ENCODE measurements around the gene ACTR8. TPM values are rescaled to one million over a fixed set of nuclear protein-coding genes. Genes with fewer than 3 reads are reported as not detected.

Gene ACTR8
- total and polyA plus RNA-seq, 10 donors, result 10.5 to 33.7 (median 22.9) TPM

DNA sequence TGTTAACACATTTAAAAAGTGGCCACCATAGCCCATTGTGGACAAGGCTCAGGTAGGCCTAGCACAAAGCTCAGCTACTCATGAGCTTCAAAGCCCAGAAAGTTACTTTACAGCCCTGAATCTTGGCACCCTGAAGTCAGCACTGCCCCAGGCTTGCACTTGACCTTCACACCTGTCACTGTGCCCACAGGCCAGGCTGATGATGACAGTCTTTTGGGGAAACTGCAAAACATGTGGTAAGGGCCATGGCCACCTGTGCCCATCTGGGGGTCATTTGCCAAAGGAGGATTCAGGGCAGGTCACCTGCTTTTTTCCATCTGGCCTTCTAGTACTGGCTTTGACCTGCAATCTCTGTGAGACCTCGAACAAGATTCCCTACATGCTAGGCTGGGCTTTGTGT, 46.7 kb downstream of the ACTR8 start:
- Histone ChIP-seq H3K4me3 (no peak overlapping the region), H3K36me3 (no peaks in the 10 kb centered on the region), H3K27me3 (replicated peaks in 1 of 7) (no peaks in the 10 kb centered on the region), H3K9me3 (no peaks in the 10 kb centered on the region), H3K4me1 (peaks cover 0 to 6% (median 0%) of the 10 kb centered on the region in 6 donors), H3K27ac (no peak overlapping the region)
- DNase-seq, result no peak
- TF ChIP-seq, protein P1, sequence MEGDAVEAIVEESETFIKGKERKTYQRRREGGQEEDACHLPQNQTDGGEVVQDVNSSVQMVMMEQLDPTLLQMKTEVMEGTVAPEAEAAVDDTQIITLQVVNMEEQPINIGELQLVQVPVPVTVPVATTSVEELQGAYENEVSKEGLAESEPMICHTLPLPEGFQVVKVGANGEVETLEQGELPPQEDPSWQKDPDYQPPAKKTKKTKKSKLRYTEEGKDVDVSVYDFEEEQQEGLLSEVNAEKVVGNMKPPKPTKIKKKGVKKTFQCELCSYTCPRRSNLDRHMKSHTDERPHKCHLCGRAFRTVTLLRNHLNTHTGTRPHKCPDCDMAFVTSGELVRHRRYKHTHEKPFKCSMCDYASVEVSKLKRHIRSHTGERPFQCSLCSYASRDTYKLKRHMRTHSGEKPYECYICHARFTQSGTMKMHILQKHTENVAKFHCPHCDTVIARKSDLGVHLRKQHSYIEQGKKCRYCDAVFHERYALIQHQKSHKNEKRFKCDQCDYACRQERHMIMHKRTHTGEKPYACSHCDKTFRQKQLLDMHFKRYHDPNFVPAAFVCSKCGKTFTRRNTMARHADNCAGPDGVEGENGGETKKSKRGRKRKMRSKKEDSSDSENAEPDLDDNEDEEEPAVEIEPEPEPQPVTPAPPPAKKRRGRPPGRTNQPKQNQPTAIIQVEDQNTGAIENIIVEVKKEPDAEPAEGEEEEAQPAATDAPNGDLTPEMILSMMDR (IDR thresholded peaks at IDR 0.05 in 8 of 11, conservative IDR thresholded peaks at IDR 0.05 in 3 of 11), result no peak
- TF ChIP-seq POLR2A (IDR thresholded peaks at IDR 0.05) (no peak), POLR2AphosphoS5 (IDR thresholded peaks at IDR 0.05) (no peak)
- 58 to 87% (median 80%) methylated on average over 1 of the region's 1 CpG for WGBS, 5 donors
- intact Hi-C loops (cut with DNase I; ENCODE audit: low total_unique reads), result no loop called here

DNA sequence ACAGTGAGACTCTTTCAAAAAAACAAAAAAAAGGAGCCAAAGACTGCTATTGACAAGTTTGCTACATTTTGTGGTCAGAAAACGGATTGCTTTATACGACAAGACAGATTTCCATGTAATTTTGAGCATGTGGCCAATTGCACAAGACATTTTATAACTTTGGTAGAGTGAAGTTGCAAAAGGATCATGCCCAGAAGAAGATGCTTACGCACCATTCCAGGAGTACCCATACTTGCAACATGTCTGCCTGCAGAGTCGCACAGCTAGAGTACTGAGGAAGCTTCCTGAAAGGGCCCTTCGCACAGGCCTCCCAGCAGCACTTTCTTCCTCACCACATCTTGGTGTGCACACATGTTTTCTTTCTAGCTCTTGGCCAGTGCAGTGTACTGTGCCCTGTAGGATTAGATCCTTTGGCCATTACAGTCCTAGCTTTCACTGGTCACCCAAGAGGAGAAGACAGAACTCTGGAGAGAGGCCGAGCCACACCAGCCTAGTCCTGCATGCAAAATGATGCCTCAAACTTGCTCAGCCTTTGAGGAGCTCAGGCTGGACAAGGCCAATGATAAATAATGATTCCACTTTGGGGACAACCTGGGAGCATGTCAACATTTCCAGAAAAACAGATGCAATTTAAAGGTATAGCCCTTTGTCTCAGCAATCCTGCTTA, 47.4 kb downstream of the ACTR8 start:
- H3K27ac ChIP-seq, result peak overlapping the region in 1 of 8 donors; percentile 17
- intact Hi-C loops (cut with DNase I; ENCODE audit: low total_unique reads), result no loop called here
- H3K36me3 ChIP-seq, result no peaks in the 10 kb centered on the region
- no peaks in the 10 kb centered on the region for H3K27me3 ChIP-seq (replicated peaks in 1 of 7)
- no peaks in the 10 kb centered on the region for H3K9me3 ChIP-seq
- no peak for DNase-seq
- 59 to 83% (median 75%) methylated on average over 6 of the region's 6 CpGs for WGBS, 5 donors
- no peak overlapping the region for H3K4me3 ChIP-seq
- no peak for TF ChIP-seq POLR2A (IDR thresholded peaks at IDR 0.05)
- TF ChIP-seq, protein P1 (IDR thresholded peaks at IDR 0.05 in 8 of 11, conservative IDR thresholded peaks at IDR 0.05 in 3 of 11), result no peak
- no peak for TF ChIP-seq POLR2AphosphoS5 (IDR thresholded peaks at IDR 0.05)
- peaks cover 0 to 6% (median 0%) of the 10 kb centered on the region in 6 donors for H3K4me1 ChIP-seq

DNA sequence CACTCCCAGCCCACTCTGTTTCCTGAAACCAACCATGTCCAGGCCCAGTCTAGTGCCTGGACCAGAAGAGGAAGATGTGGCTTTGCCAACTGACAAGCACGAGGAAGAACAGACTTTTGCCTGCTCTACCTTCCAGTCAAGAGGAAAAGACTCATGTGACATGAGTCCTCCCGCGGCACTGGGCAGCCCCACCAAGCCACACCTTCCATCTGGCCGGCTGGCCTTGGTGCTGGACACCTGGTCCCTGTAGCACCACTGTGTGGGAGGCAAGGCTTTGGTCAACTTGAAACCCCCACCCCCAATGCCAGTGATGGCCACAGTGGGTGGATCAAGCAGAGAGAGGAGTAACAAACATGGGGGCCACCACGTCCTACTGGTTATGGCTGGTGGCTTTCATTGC, 48.3 kb downstream of the ACTR8 start:
- Histone ChIP-seq H3K27ac (peak overlapping the region in 2 of 8 donors; percentile 28 to 39), H3K4me1 (peaks cover 0 to 7% (median 0%) of the 10 kb centered on the region in 6 donors), H3K4me3 (no peak overlapping the region), H3K36me3 (no peaks in the 10 kb centered on the region), H3K9me3 (no peaks in the 10 kb centered on the region), H3K27me3 (replicated peaks in 1 of 7) (no peaks in the 10 kb centered on the region)
- TF ChIP-seq, protein P1 (IDR thresholded peaks at IDR 0.05 in 8 of 11, conservative IDR thresholded peaks at IDR 0.05 in 3 of 11), result no peak
- TF ChIP-seq POLR2AphosphoS5 (IDR thresholded peaks at IDR 0.05) (no peak), POLR2A (IDR thresholded peaks at IDR 0.05) (no peak)
- intact Hi-C loops (cut with DNase I; ENCODE audit: low total_unique reads), result no loop called here
- DNase-seq, result no peak
- WGBS, 5 donors, result 36 to 79% (median 56%) methylated on average over 5 of the region's 5 CpGs

DNA sequence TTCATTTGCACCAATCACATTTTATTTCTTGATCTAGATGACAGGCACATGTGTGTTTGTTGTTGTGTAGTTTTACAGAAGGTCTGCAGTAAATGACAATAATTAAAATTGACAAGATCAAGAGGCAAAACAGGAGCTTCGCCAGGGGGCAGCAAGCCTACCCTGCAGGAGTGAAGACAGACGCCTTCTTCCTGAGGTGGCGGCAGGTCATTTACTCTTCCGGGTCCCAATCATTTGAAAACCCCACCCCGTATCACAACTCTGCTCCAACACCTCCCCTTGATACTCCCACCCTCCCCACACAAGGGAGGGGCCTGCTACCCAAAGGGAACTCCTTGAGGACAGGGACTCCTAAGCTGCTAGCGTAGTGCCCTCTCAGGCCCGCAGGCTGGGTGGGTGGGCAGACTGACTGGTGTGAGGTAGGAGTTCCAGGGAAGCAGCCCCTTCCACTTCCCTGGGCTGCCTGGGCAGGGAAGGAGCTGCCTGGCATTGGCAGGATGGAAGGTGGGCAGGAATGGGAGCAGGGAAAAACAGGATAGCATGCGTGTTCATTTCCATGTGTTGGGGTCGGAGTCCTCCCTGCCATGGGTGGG, 48.8 kb downstream of the ACTR8 start:
- intact Hi-C loops (cut with DNase I; ENCODE audit: low total_unique reads), result no loop called here
- H3K4me1 ChIP-seq, result peaks cover 0 to 9% (median 0%) of the 10 kb centered on the region in 6 donors
- peak overlapping the region in 1 of 8 donors; percentile 28 for H3K27ac ChIP-seq
- H3K36me3 ChIP-seq, result no peaks in the 10 kb centered on the region
- H3K9me3 ChIP-seq, result no peaks in the 10 kb centered on the region
- no peak for DNase-seq
- TF ChIP-seq POLR2A (IDR thresholded peaks at IDR 0.05) (no peak), POLR2AphosphoS5 (IDR thresholded peaks at IDR 0.05) (no peak)
- TF ChIP-seq, protein P1 (IDR thresholded peaks at IDR 0.05 in 8 of 11, conservative IDR thresholded peaks at IDR 0.05 in 3 of 11), result no peak
- WGBS, 5 donors, result 86 to 92% (median 87%) methylated on average over 9 of the region's 9 CpGs
- no peak overlapping the region for H3K4me3 ChIP-seq
- H3K27me3 ChIP-seq (replicated peaks in 1 of 7), result no peaks in the 10 kb centered on the region

Data from spleen (tissue), 11 donors.